ENCODE data around the gene SPCS3.

GRCh38 chr4:176350671-176351070 lies 30.9 kb downstream of the SPCS3 start:
- TF ChIP-seq ZNF513 (CRISPR knock-in tag; conservative IDR thresholded peaks at IDR 0.05) (no peak), ATF3 (CRISPR knock-in tag; IDR thresholded peaks at IDR 0.05) (no peak), FOSL2 (CRISPR knock-in tag; IDR thresholded peaks at IDR 0.05) (no peak), MYC (CRISPR knock-in tag; IDR thresholded peaks at IDR 0.05; ENCODE audit: borderline replicate concordance) (no peak), ZNF800 (CRISPR knock-in tag; IDR thresholded peaks at IDR 0.05) (no peak), MEIS2 (CRISPR knock-in tag; IDR thresholded peaks at IDR 0.05) (no peak), CTCF (CRISPR knock-in tag; IDR thresholded peaks at IDR 0.05) (no peak)

All from HepG2 (cell line).